HepG2 (cell line): Measurements from ENCODE around the gene CDK5RAP2. TPM values are rescaled to one million over a fixed set of nuclear protein-coding genes. Genes with fewer than 3 reads are reported as not detected.

ENCODE experiments used
- ATAC-seq: fragments of 200-7000 bp; cut with Tn5 transposase; 3 replicates; pipeline ENCODE4 v1.9.1; 2020; ENCODE audit warnings: mild to moderate bottlenecking, moderate library complexity
- BruUV-seq: library from RNA; stranded (reverse); fragments of 400-500 nt; replicated peaks from 2 replicates; lab custom pipeline; 2021; lab: Mats Ljungman, UMichigan
- CTCF ChIA-PET: fragments of 300-600 bp; formaldehyde crosslinking; extraction: SDS; loops from one replicate; lab custom pipeline; 2021; ENCODE audit warnings: low total read pairs, inconsistent platforms, low intra/inter-chr PET ratio; lab: Yijun Ruan, JAX
- POLR2A ChIA-PET: fragments of 350-600 bp; sonication (Branson Sonifier 250); formaldehyde crosslinking; loops from one replicate; lab custom pipeline; 2020; ENCODE audit warnings: antibody characterized with exemption, inconsistent platforms; lab: Yijun Ruan, JAX
- DNase-seq: peaks from one replicate; pipeline ENCODE4 v3.0.0-alpha.2; 2015; ENCODE audit warnings: low spot score
- FAIRE-seq: peaks from 3 replicates; lab custom pipeline; 2011; peaks lifted over from hg19 to GRCh38; lab: Jason Lieb, UNC
- H2AFZ ChIP-seq: one replicate; pipeline ENCODE4 v1.6.1; 2011; ENCODE audit warnings: low read length, inconsistent platforms
- H3K27ac ChIP-seq: fragments of 300-600 bp; 3 replicates; pipeline ENCODE4 v1.8.0; 2011; ENCODE audit warnings: mixed run types, mild to moderate bottlenecking, mixed read lengths, low read length, inconsistent platforms; ENCODE audit not compliant: insufficient read depth; ENCODE audit errors: extremely low read length
- H3K27me3 ChIP-seq, 2 experiments: fragments of 200-600 bp in 1 of 2; 2 replicates in 1 of 2; 3 replicates in 1 of 2; pipeline versions ENCODE4 v1.6.0 to v1.8.0; 2011; ENCODE audit warnings: low read length in 2 of 2, mild to moderate bottlenecking in 2 of 2, moderate library complexity in 2 of 2, inconsistent platforms in 1 of 2; ENCODE audit not compliant: insufficient read depth in 2 of 2, control insufficient read depth in 1 of 2
- H3K36me3 ChIP-seq, 2 experiments: fragments of 200-600 bp in 1 of 2; replicated peaks in 1 of 2; 2 replicates in 1 of 2; 3 replicates in 1 of 2; pipeline versions ENCODE4 v1.5.1 to v1.8.0; 2011; ENCODE audit warnings: low read length in 2 of 2, inconsistent platforms in 1 of 2; ENCODE audit not compliant: insufficient read depth in 2 of 2, control insufficient read depth in 1 of 2
- H3K4me1 ChIP-seq: 2 replicates; pipeline ENCODE4 v1.5.1; 2012; ENCODE audit warnings: low read length, inconsistent platforms; ENCODE audit not compliant: insufficient read depth
- H3K4me2 ChIP-seq: 2 replicates; pipeline ENCODE4 v1.6.0; 2011; ENCODE audit warnings: low read depth, low read length, inconsistent platforms
- H3K4me3 ChIP-seq, 3 experiments: fragments of 200-600 bp in 1 of 3; sonication (generic), shearing (Covaris generic) in 1 of 3; replicated peaks in 1 of 3; 2 replicates each; pipeline ENCODE4 v1.5.1; 2011 to 2016; ENCODE audit warnings: low read length in 3 of 3, inconsistent platforms in 2 of 3, low read depth in 2 of 3, mild to moderate bottlenecking in 2 of 3, control low read depth in 1 of 3, mixed read lengths in 1 of 3; ENCODE audit not compliant: insufficient read depth in 1 of 3
- H3K79me2 ChIP-seq: one replicate; pipeline ENCODE4 v1.6.1; 2011; ENCODE audit warnings: low read length, inconsistent platforms; ENCODE audit not compliant: insufficient read depth
- H3K9ac ChIP-seq: 2 replicates; pipeline ENCODE4 v1.6.0; 2011; ENCODE audit warnings: mild to moderate bottlenecking, low read depth, low read length, inconsistent platforms; ENCODE audit not compliant: insufficient read depth
- H3K9me3 ChIP-seq: 2 replicates; pipeline ENCODE4 v1.5.1; 2012; ENCODE audit warnings: mild to moderate bottlenecking, low read length
- H4K20me1 ChIP-seq: 2 replicates; pipeline ENCODE4 v1.6.0; 2011; ENCODE audit warnings: inconsistent platforms, mild to moderate bottlenecking, low read length, moderate library complexity; ENCODE audit not compliant: insufficient read depth
- ASH2L ChIP-seq: fragments of 300-600, 200-600 bp; sonication (generic); IDR thresholded peaks from 2 replicates; pipeline ENCODE4 v1.7.0; 2017; ENCODE audit warnings: low read depth, mild to moderate bottlenecking, moderate library complexity, mixed read lengths, low read length; ENCODE audit not compliant: insufficient read length
- ELF4 ChIP-seq: sonication (generic); formaldehyde crosslinking; IDR thresholded peaks from 2 replicates; pipeline ENCODE4 v1.5.0; 2020; ENCODE audit warnings: missing genetic modification reagents, mild to moderate bottlenecking, moderate library complexity, borderline replicate concordance
- PHF20 ChIP-seq: sonication (generic); formaldehyde crosslinking; IDR thresholded peaks from 2 replicates; pipeline ENCODE4 v1.5.0; 2020; ENCODE audit warnings: mild to moderate bottlenecking, missing genetic modification reagents
- THAP11 ChIP-seq: IDR thresholded peaks from 2 replicates; pipeline ENCODE4 v1.6.1; 2016; ENCODE audit warnings: missing biosample characterization, missing genetic modification reagents
- ZIK1 ChIP-seq: sonication (generic); formaldehyde crosslinking; IDR thresholded peaks from 2 replicates; pipeline ENCODE4 v1.5.0; 2020; ENCODE audit warnings: mild to moderate bottlenecking, low read depth, missing genetic modification reagents, borderline replicate concordance
- ZNF235 ChIP-seq: sonication (generic); formaldehyde crosslinking; IDR thresholded peaks from 2 replicates; pipeline ENCODE4 v1.8.1; 2023; ENCODE audit warnings: mild to moderate bottlenecking, missing genetic modification reagents, borderline replicate concordance
- ZNF574 ChIP-seq: sonication (generic); formaldehyde crosslinking; IDR thresholded peaks from 2 replicates; pipeline ENCODE4 v1.4.0; 2020; ENCODE audit warnings: missing genetic modification reagents
- ZNF629 ChIP-seq: sonication (generic); formaldehyde crosslinking; conservative IDR thresholded peaks from 2 replicates; pipeline ENCODE4 v1.5.0; 2020; ENCODE audit warnings: missing genetic modification reagents
- ZSCAN20 ChIP-seq: sonication (generic); formaldehyde crosslinking; IDR thresholded peaks from 2 replicates; pipeline ENCODE4 v1.4.0; 2020; ENCODE audit warnings: missing genetic modification reagents, mild to moderate bottlenecking, borderline replicate concordance
- WGBS: methylation state at CpG from one replicate; pipeline ENCODE4 v1.1.6; 2017; ENCODE audit warnings: low lambda C conversion rate; 5-methylcytosine and 5-hydroxymethylcytosine counted together
- in situ Hi-C: cut with HindIII; loops from 2 replicates; pipeline ENCODE4 v1.10.0; 2017; ENCODE audit warnings: low pct_unique_long_range_greater_than_20kb; ENCODE audit not compliant: extremely low pct_ligation_motif_present
- intact Hi-C: fragments of 100-400 bp; cut with micrococcal nuclease; formaldehyde crosslinking; loops from one replicate; pipeline ENCODE4 v1.10.0; 2022; ENCODE audit not compliant: unreplicated experiment
- polyA plus RNA-seq, 8 experiments: library from polyadenylated mRNA; depleted of rRNA in 3 of 8; stranded (reverse) in 7 of 8; unstranded in 1 of 8; fragments of >200 nt; fragmentation: Illumina TruSeq in 4 of 8; extraction: Trizol in 4 of 8; gene quantifications; 2 replicates each; pipeline versions ENCODE4 v1.2.1 to v1.2.3, GENCODE V29; 2011 to 2016; ENCODE audit warnings: low read depth in 4 of 8, missing spikeins in 1 of 8, mixed read lengths in 1 of 8; ENCODE audit not compliant: insufficient read depth in 1 of 8
- total RNA-seq, 5 experiments: library from RNA; depleted of rRNA; stranded (reverse); fragments of >200 nt; fragmentation: Illumina TruSeq; extraction: Trizol; gene quantifications; 2 replicates each; pipeline ENCODE4 v1.2.3, GENCODE V29; 2016; ENCODE audit warnings: low read depth in 1 of 5
- TF ChIP-seq, protein P1 (sequence below): sonication (generic); formaldehyde crosslinking; IDR thresholded peaks from 2 replicates; pipeline ENCODE4 v1.8.0; 2022; ENCODE audit warnings: mild to moderate bottlenecking, missing genetic modification reagents, moderate library complexity

CDK5RAP2 gene
- total and polyA plus RNA-seq, 2 of the 13 experiments (the other 11 are each of a cell fraction or from before 2014, with no cell fraction given) = 31.8 to 42.2 TPM

GRCh38 chr9:120572472-120572871, 7.5 kb downstream of the CDK5RAP2 start:
- H3K4me3 ChIP-seq = no peak overlapping the region; a peak in 1 of 6 replicates
- H3K4me1 ChIP-seq = peaks cover 80% of the 10 kb centered on the region
- no peaks in the 10 kb centered on the region for H4K20me1 ChIP-seq
- peak overlapping the region; percentile 98 for H3K27ac ChIP-seq
- ATAC-seq = no peak
- H3K27me3 ChIP-seq = no peaks in the 10 kb centered on the region
- peaks cover 78% of the 10 kb centered on the region for H3K79me2 ChIP-seq
- no peak overlapping the region for H2AFZ ChIP-seq
- ChIA-PET CTCF (no interaction called here), POLR2A (interaction anchor here (1.0 to 3.0 kb wide), 6 partner anchors 7 to 186 kb away, joined by 3 to 25 read pairs (median 8); partner anchors contain the start of gene CDK5RAP2)
- peak overlapping the region; percentile 69 for H3K4me2 ChIP-seq
- no TSS peak for BruUV-seq
- intact Hi-C loops = loop anchor here (5.0 kb wide), 2 partner anchors 35 to 40 kb away; no protein-coding TSS in a partner anchor
- TF ChIP-seq ELF4 (no peak), ZNF235 (CRISPR knock-in tag) (no peak), ZNF574 (CRISPR knock-in tag) (no peak), PHF20 (no peak), ZIK1 (CRISPR knock-in tag) (no peak), ASH2L (no peak), THAP11 (CRISPR knock-in tag) (no peak), ZNF629 (CRISPR knock-in tag) (peak; percentile 63), ZSCAN20 (CRISPR knock-in tag) (0 out of 2 replicates have a peak, but pooled peaks have one; percentile 44)
- TF ChIP-seq, protein P1, sequence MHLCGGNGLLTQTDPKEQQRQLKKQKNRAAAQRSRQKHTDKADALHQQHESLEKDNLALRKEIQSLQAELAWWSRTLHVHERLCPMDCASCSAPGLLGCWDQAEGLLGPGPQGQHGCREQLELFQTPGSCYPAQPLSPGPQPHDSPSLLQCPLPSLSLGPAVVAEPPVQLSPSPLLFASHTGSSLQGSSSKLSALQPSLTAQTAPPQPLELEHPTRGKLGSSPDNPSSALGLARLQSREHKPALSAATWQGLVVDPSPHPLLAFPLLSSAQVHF (CRISPR knock-in tag) = no peak
- TF ChIP-seq, all 625 proteins: peak for 2
- 95% methylated on average over 1 of the region's 1 CpG for WGBS
- peaks cover 11 to 36% of the 10 kb centered on the region in 2 experiments for H3K36me3 ChIP-seq
- in situ Hi-C loops = no loop called here
- no peak for DNase-seq
- FAIRE-seq = no peak
- peak overlapping the region; percentile 66; the same call in 1 of the 2 replicates for H3K9ac ChIP-seq
- H3K9me3 ChIP-seq = no peaks in the 10 kb centered on the region
